Measurements from ENCODE around the gene IL17RE. TPM values are rescaled to one million over a fixed set of nuclear protein-coding genes. Genes with fewer than 3 reads are reported as not detected.

The IL17RE gene
- total and polyA plus RNA-seq, 11 donors: 0.65 to 6.9 (median 0.95) TPM

- TF ChIP-seq CTCF (IDR thresholded peaks at IDR 0.05): no peak
- no peak overlapping the region for H3K27ac ChIP-seq
- H3K4me3 ChIP-seq: no peak overlapping the region
- DNase-seq (no peak), ATAC-seq (no peak)
- intact Hi-C loops (cut with DNase I): loop anchor here in 2 of 10 donors (5.0 to 10.0 kb wide), 3 partner anchors 57 to 115 kb away; partner anchors contain the start of genes ARPC4 (in 1 of the 2), RPUSD3 (in 1 of the 2) and TADA3 (in 1 of the 2)
- H3K36me3 ChIP-seq: no peaks in the 10 kb centered on the region
- no peaks in the 10 kb centered on the region for H3K27me3 ChIP-seq
- H3K4me1 ChIP-seq: peaks cover 0 to 5% (median under 1%) of the 10 kb centered on the region in 12 donors
- WGBS, 4 donors: 90 to 94% (median 91%) methylated on average over 7 of the region's 7 CpGs
- no peaks in the 10 kb centered on the region for H3K9me3 ChIP-seq
Observed at GRCh38 chr3:9909221-9910013, 6.8 kb downstream of the IL17RE start.

- Histone ChIP-seq H3K4me3 (no peak overlapping the region), H3K9me3 (no peaks in the 10 kb centered on the region), H3K27me3 (no peaks in the 10 kb centered on the region), H3K27ac (no peak overlapping the region), H3K4me1 (peaks cover 0 to 25% (median 16%) of the 10 kb centered on the region in 12 donors), H3K36me3 (no peaks in the 10 kb centered on the region)
- ATAC-seq (no peak), DNase-seq (no peak)
- no peak for TF ChIP-seq POLR2A (IDR thresholded peaks at IDR 0.05)
- TF ChIP-seq CTCF (IDR thresholded peaks at IDR 0.05): no peak
- 76 to 87% (median 80%) methylated on average over 8 of the region's 8 CpGs for WGBS, 4 donors
- intact Hi-C loops (cut with DNase I): loop anchor here in 2 of 10 donors (5.0 to 10.0 kb wide), 3 partner anchors 60 to 117 kb away; partner anchors contain the start of genes ARPC4 (in 1 of the 2), RPUSD3 (in 1 of the 2) and TADA3 (in 1 of the 2)
Observed at GRCh38 chr3:9911863-9912262, 9.2 kb downstream of the IL17RE start.

- no peak overlapping the region for H3K4me3 ChIP-seq
- H3K36me3 ChIP-seq: no peaks in the 10 kb centered on the region
- 87 to 92% (median 90%) methylated on average over 7 of the region's 7 CpGs for WGBS, 4 donors
- intact Hi-C loops (cut with DNase I): loop anchor here in 2 of 10 donors (5.0 to 10.0 kb wide), 3 partner anchors 60 to 118 kb away; partner anchors contain the start of genes ARPC4 (in 1 of the 2), RPUSD3 (in 1 of the 2) and TADA3 (in 1 of the 2)
- H3K27ac ChIP-seq: no peak overlapping the region
- H3K4me1 ChIP-seq: peaks cover under 1 to 30% (median 20%) of the 10 kb centered on the region in 12 donors
- TF ChIP-seq CTCF (IDR thresholded peaks at IDR 0.05) (no peak), POLR2A (IDR thresholded peaks at IDR 0.05) (no peak)
- H3K9me3 ChIP-seq: no peaks in the 10 kb centered on the region
- no peak for DNase-seq
- no peak for ATAC-seq
- no peaks in the 10 kb centered on the region for H3K27me3 ChIP-seq
Observed at GRCh38 chr3:9912294-9912935, 9.8 kb downstream of the IL17RE start.

- H3K27ac ChIP-seq: peak overlapping the region in 1 of 12 donors; percentile 96
- intact Hi-C loops (cut with DNase I): loop anchor here in 2 of 10 donors (5.0 to 10.0 kb wide), 3 partner anchors 61 to 119 kb away; partner anchors contain the start of genes ARPC4 (in 1 of the 2), RPUSD3 (in 1 of the 2) and TADA3 (in 1 of the 2)
- ATAC-seq: no peak
Observed at GRCh38 chr3:9913601-9914000, 11.0 kb downstream of the IL17RE start.

More at GRCh38 chr3:9913601-9914000, 11.0 kb downstream of the IL17RE start:
- 85 to 91% (median 88%) methylated on average over 5 of the region's 5 CpGs for WGBS, 4 donors
- Histone ChIP-seq H3K9me3 (no peaks in the 10 kb centered on the region), H3K4me3 (no peak overlapping the region), H3K27me3 (no peaks in the 10 kb centered on the region), H3K36me3 (peaks cover 0 to 4% (median 0%) of the 10 kb centered on the region in 9 donors), H3K4me1 (peaks cover 4 to 42% (median 30%) of the 10 kb centered on the region in 12 donors)
- DNase-seq: no peak
- TF ChIP-seq CTCF (IDR thresholded peaks at IDR 0.05): no peak
- TF ChIP-seq POLR2A (IDR thresholded peaks at IDR 0.05): no peak
